ENCODE results near the gene REPIN1. TPM values are rescaled to one million over a fixed set of nuclear protein-coding genes. Genes with fewer than 3 reads are reported as not detected.
A peak's percentile ranks its signal among the peaks of the same experiment; 100 is the strongest.

The REPIN1 gene
- total and polyA plus RNA-seq, 9 of the 15 experiments (the other 6 are each of a cell fraction or from before 2014, with no cell fraction given), result 8.1 to 283 (median 94.3) TPM

DNA sequence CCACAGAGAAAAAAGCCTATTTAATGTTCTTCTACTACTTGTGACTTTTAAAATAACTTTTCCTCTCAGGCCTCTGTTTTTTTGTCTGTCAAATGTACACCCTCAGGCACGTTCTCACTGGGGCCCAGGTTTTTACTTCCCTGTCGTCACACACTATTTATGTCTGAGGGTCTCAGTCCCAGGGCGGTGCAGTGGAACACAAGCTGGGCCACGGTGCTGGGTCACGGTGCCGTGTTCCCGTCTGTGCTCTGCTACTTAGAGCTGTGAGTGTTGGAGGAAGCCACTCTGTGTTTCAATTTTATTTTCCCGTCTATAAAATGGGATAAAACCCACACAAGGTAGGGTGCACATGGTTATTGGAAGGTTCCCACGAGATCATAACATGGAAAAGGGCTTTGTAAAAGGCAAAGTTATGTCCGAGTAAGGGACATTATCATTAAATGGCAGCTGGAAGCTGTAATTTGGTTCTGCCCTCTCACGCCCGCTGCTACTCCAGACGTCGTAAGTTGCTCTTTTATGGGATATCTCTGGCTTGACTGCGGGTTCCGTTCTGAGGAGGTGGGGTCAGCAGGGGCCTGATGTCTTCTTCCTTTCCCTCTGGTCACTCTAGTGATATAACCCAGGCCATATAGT, 35.7 kb downstream of the REPIN1 start (continued):
- TF ChIP-seq ZMIZ1 (IDR thresholded peaks at IDR 0.05; ENCODE audit: low read depth in 2 of 2, low read length in 2 of 2) (no peak; a peak in 1 of 4 replicates), FOXM1 (IDR thresholded peaks at IDR 0.05; ENCODE audit: low read depth) (no peak), FOXM1 (CRISPR knock-in tag; IDR thresholded peaks at IDR 0.05; ENCODE audit: low read depth) (no peak), NONO (IDR thresholded peaks at IDR 0.05; ENCODE audit: low read depth in 2 of 2, low read length in 1 of 2) (no peak), MTA2 (IDR thresholded peaks at IDR 0.05; ENCODE audit: low read depth) (no peak), AFF4 (CRISPR knock-in tag; IDR thresholded peaks at IDR 0.05) (no peak), SMARCC2 (IDR thresholded peaks at IDR 0.05; ENCODE audit: low read depth) (no peak; the same call in 1 of the 2 replicates), POLR3A (IDR thresholded peaks at IDR 0.05; ENCODE audit: borderline replicate concordance, extremely low read depth, insufficient read depth, insufficient read length) (no peak), ZNF197 (CRISPR knock-in tag; IDR thresholded peaks at IDR 0.05; ENCODE audit: low read depth) (peak; percentile 6; the same call in 1 of the 2 replicates), ATF7 (IDR thresholded peaks at IDR 0.05) (no peak), ZNF134 (CRISPR knock-in tag; conservative IDR thresholded peaks at IDR 0.05) (no peak), SMAD2 (IDR thresholded peaks at IDR 0.05; ENCODE audit: low read depth, low read length) (no peak), IRF2 (CRISPR knock-in tag; IDR thresholded peaks at IDR 0.05) (no peak), TBL1XR1 (IDR thresholded peaks at IDR 0.05; ENCODE audit: low read length in 2 of 2) (no peak), ZNF766 (CRISPR knock-in tag; conservative IDR thresholded peaks at IDR 0.05) (no peak), CXXC5 (CRISPR knock-in tag; IDR thresholded peaks at IDR 0.05) (peak; percentile 29), RBFOX2 (IDR thresholded peaks at IDR 0.05; ENCODE audit: low read depth, low read length) (no peak), STAG1 (CRISPR knock-in tag; IDR thresholded peaks at IDR 0.05; ENCODE audit: borderline replicate concordance) (no peak), CREB1 (IDR thresholded peaks at IDR 0.05) (no peak), CREB1 (CRISPR knock-in tag; IDR thresholded peaks at IDR 0.05) (no peak)
- TF ChIP-seq, protein P1, sequence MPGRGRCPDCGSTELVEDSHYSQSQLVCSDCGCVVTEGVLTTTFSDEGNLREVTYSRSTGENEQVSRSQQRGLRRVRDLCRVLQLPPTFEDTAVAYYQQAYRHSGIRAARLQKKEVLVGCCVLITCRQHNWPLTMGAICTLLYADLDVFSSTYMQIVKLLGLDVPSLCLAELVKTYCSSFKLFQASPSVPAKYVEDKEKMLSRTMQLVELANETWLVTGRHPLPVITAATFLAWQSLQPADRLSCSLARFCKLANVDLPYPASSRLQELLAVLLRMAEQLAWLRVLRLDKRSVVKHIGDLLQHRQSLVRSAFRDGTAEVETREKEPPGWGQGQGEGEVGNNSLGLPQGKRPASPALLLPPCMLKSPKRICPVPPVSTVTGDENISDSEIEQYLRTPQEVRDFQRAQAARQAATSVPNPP (IDR thresholded peaks at IDR 0.05; ENCODE audit: borderline replicate concordance, insufficient read depth, insufficient read length), result no peak

Measured in K562 (cell line).